A549 (cell line): Measurements from ENCODE around the gene LY6G5B.

Experiments
- BHLHE40 ChIP-seq: IDR thresholded peaks from 2 replicates; pipeline ENCODE4 v1.6.1; 2012; ENCODE audit warnings: low read depth, low read length, inconsistent platforms
- CTCF ChIP-seq: fragments of >200 bp; sonication (Bioruptor Twin); formaldehyde crosslinking; IDR thresholded peaks from 3 replicates; pipeline ENCODE4 v1.5.1; 2016
- ZC3H11A ChIP-seq: fragments of 450-650 bp; IDR thresholded peaks from 2 replicates; pipeline ENCODE4 v1.6.1; 2014; ENCODE audit warnings: antibody characterized with exemption, mild to moderate bottlenecking
- ZSCAN20 ChIP-seq: fragments of 250-450 bp; sonication (Bioruptor Pico); IDR thresholded peaks from 2 replicates; pipeline ENCODE4 v1.8.0; 2022; ENCODE audit warnings: mild to moderate bottlenecking, moderate library complexity

DNA sequence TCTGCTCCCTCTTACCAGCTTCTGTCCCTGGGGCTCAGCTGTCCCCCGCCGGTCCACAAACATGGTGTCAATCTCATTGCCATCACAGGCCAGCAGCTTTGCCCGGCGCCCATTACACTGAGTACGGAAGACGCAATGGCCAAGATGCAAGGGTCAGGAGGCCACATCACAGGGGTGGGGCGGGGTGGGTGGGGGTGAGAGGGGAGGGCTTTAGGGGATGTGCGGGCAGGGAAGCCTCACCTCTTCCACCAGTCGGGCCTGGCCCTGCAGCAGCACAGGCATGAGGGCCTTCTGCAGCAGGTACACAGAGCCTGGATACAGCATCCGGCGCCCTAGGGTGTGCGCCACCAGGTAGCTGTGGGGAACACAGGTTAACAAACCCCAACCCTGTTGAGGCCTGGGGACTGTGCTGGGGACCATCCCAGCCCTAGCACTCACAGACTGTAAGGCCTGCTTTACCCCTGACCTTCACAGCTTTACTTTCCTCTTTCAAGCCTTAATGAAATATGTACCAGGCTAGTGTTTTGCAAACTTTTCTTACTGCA lies 21.9 kb downstream of the LY6G5B start:
- no peak for TF ChIP-seq BHLHE40
- no peak for TF ChIP-seq CTCF
- TF ChIP-seq ZSCAN20 (CRISPR knock-in tag), result no peak
- no peak for TF ChIP-seq ZC3H11A
